ENCODE results near the gene BTBD8.

The BTBD8 gene

GRCh38 chr1:92219028-92219427 lies 138.9 kb downstream of the BTBD8 start:
- H3K27me3 ChIP-seq (ENCODE audit: control insufficient read depth, insufficient read depth, low read length), result no peaks in the 10 kb centered on the region
- no peaks in the 10 kb centered on the region for H3K36me3 ChIP-seq (ENCODE audit: control insufficient read depth, insufficient read depth, low read length)
- no peak overlapping the region for H3K4me3 ChIP-seq (ENCODE audit: low read length)
- no peaks in the 10 kb centered on the region; the same call in 1 of the 2 replicates for H3K4me1 ChIP-seq (ENCODE audit: control insufficient read depth, insufficient read depth, low read length)
- H3K27ac ChIP-seq (ENCODE audit: low read length), result no peak overlapping the region
- H3K9me3 ChIP-seq (ENCODE audit: control insufficient read depth, insufficient read depth, low read length), result no peaks in the 10 kb centered on the region
- DNase-seq (ENCODE audit: low read depth, low spot score), result no peak

DNA sequence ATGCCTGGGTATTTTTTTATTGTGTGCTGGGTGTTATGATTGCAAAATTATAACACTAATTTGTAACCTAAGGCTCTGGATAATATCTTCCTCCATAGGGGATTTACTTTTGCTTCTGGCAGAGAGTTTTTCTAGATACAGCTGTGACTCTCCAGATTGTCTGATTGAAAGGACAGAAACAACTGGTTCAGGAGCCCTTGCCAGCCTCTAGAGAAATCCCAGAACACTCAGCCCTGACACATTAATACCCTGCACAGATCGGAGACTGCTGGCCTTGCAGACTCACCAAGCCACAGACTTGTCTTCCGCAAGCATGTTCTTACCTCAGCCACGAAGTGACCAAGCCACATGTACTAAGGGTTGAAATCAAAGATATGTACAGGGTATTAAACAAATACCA lies 148.3 kb downstream of the BTBD8 start:
- WGBS (ENCODE audit: insufficient coverage, insufficient read length), result no CpG with 5 or more reads among the region's 3 CpGs
- no peak overlapping the region for H3K27ac ChIP-seq (ENCODE audit: low read length)

GRCh38 chr1:92230736-92231135 lies 150.6 kb downstream of the BTBD8 start:
- no peaks in the 10 kb centered on the region for H3K27me3 ChIP-seq (ENCODE audit: control insufficient read depth, insufficient read depth, low read length)
- H3K4me1 ChIP-seq (ENCODE audit: control insufficient read depth, insufficient read depth, low read length), result no peaks in the 10 kb centered on the region
- H3K27ac ChIP-seq (ENCODE audit: low read length), result no peak overlapping the region
- no peaks in the 10 kb centered on the region for H3K9me3 ChIP-seq (ENCODE audit: control insufficient read depth, insufficient read depth, low read length)
- no peaks in the 10 kb centered on the region for H3K36me3 ChIP-seq (ENCODE audit: control insufficient read depth, insufficient read depth, low read length)
- no CpG with 5 or more reads among the region's 1 CpG for WGBS (ENCODE audit: insufficient coverage, insufficient read length)
- no peak overlapping the region for H3K4me3 ChIP-seq (ENCODE audit: low read length)
- DNase-seq (ENCODE audit: low read depth, low spot score), result no peak

More for the DNA sequence above, 148.3 kb downstream of the BTBD8 start:
- DNase-seq (ENCODE audit: low read depth, low spot score), result no peak
- H3K9me3 ChIP-seq (ENCODE audit: control insufficient read depth, insufficient read depth, low read length), result no peaks in the 10 kb centered on the region
- H3K27me3 ChIP-seq (ENCODE audit: control insufficient read depth, insufficient read depth, low read length), result no peaks in the 10 kb centered on the region
- H3K4me1 ChIP-seq (ENCODE audit: control insufficient read depth, insufficient read depth, low read length), result no peaks in the 10 kb centered on the region
- H3K36me3 ChIP-seq (ENCODE audit: control insufficient read depth, insufficient read depth, low read length), result no peaks in the 10 kb centered on the region
- H3K4me3 ChIP-seq (ENCODE audit: low read length), result no peak overlapping the region

All from iPS DF 6.9 (cell line).